GM12873 (cell line): ENCODE results near the gene HELZ.

Experiments used
- TF ChIP-seq, protein P1 (sequence below): IDR thresholded peaks from 2 replicates; pipeline ENCODE4 v1.5.1; 2012; ENCODE audit warnings: low read depth, mild to moderate bottlenecking, moderate library complexity, low read length, control low read depth; ENCODE audit not compliant: insufficient read depth; ENCODE audit errors: missing control alignments

The HELZ gene

DNA sequence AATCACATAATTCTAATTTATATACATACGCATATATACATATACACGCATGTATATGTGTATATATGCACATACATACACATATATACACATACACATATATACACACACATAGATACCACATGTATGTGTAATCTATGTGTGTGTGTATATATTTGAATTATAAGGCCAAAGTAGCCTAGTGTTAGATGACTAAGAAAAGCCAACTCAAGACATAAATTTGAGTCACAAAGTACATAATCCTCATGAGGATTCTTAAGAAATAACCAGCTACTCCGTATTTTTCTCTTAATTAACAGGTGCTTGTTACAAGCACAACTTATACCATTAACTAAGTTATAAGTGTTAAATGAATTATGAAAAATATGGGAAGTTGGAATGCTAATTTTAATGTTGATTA lies 115.7 kb downstream of the HELZ start:
- TF ChIP-seq, protein P1, sequence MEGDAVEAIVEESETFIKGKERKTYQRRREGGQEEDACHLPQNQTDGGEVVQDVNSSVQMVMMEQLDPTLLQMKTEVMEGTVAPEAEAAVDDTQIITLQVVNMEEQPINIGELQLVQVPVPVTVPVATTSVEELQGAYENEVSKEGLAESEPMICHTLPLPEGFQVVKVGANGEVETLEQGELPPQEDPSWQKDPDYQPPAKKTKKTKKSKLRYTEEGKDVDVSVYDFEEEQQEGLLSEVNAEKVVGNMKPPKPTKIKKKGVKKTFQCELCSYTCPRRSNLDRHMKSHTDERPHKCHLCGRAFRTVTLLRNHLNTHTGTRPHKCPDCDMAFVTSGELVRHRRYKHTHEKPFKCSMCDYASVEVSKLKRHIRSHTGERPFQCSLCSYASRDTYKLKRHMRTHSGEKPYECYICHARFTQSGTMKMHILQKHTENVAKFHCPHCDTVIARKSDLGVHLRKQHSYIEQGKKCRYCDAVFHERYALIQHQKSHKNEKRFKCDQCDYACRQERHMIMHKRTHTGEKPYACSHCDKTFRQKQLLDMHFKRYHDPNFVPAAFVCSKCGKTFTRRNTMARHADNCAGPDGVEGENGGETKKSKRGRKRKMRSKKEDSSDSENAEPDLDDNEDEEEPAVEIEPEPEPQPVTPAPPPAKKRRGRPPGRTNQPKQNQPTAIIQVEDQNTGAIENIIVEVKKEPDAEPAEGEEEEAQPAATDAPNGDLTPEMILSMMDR, result no peak

DNA sequence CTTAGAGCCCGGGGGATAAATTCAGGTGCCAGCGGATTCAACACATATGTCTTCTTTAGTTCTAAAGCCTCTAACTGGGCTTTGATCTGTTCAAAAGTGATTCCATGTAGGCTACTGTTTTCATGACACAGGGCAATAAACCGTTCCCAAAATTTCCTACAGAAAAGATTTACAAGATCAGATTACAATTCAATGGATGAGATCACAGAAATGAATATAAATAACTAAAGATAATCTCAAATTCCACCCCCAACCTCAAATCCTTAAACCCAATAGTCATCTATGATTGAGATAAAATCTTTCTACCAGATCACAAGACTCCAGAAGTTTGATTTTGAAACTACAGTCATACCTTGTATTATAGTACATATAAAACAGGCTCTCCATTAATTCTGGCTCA lies 116.3 kb downstream of the HELZ start:
- TF ChIP-seq, protein P1, result no peak

DNA sequence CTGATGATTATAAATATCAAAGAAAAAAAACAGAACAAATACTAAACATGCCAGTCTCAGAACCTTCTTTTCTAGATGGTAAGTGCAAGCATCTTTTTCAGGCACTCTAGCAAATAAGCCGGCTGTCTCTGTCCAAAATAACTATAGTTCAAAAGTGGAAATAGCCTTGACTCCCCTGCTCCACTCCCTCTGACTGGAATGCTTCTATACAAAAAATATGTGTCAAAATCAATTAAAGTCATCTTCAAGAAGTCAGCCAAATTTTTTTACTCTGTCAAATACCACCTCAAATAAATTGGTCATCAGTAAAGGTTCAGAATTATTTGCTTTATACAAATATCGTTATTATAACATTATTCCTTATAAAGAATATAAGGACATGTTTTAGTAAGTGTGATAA lies 117.1 kb downstream of the HELZ start:
- TF ChIP-seq, protein P1, result no peak

DNA sequence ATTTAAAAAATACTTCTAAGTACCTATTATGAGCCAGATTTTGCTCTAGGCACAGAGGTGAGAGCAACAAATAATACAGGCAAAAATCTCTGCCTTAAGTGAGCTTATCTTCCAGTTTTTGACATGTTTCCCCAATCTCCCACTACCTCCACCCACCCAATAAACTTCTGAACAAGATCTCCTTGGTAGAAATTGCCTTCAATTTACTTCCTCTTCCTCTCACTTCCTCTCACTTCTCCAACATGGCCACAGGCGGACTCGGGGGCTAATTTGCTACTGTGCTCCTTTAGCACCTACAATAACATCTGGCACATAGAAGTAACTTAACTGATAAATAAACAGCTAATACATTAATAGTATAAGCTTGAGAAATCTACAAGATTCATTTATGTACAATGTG lies 118.0 kb downstream of the HELZ start:
- TF ChIP-seq, protein P1, result no peak

DNA sequence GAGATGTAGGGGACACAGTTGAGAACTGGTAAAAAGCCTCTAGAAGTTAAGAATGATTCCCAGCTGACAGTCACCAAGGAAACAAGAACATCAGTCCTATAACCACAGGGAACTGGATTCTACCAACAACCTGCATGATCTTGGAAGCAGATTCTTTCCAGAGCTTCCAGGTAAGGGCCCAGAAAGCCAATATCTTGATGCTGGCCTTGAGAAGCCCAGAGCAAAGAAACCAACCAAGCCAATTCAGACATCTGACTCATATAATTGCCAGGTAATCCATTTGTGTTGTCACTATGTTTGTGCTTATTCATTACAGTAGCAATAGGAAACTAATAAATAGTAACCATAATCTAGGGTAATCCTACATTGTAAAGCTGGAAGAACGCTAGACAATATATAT lies 119.1 kb downstream of the HELZ start:
- TF ChIP-seq, protein P1, result no peak

DNA sequence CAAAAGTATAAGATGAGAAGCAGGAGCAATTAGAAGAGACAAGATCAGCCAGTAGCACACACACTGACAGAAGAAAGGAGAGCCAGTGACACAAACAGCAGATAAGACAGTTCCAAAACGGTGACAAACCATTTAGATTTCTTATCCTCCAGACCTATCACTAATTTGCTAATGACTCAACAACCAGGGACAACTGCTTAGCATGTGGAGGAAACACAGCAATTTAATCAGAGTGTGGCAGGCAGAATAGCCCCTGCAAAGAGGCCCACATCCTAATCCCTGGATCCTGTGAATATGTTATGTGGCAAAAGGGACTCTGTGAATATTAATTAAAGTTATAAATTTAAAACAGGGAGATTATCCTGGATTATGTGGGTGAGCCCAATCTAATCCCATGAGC lies 119.6 kb downstream of the HELZ start:
- TF ChIP-seq, protein P1, result no peak

DNA sequence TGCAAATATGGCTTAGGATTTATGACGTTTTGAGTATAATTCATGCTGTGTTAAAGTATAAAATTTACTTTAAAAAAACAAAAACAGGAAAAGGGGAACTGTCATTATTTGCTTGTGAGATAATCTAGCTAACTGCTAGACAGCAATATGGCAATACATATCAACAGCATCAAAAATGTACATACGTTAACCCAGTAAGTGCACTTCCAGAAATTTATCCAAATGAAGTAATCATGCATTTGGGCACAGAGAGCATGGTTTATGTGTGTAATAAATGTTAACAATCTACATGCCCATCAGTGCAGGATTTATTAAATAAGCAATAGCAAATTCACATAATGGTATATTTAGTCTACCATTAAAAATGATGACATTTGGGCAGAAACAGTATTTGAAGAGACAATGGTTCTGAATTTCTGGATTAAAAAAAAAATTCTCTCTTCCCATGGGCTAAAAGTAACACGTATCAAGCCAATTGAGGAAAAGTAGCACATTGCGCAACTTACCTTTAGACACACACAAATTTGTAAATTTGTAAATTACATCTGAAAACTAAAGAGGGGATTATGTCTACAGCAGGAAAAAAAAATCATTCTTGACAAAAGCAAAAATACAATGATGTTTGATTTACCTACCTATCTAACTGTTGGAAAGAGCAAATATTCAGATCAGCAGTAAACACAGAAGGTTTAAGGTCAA lies 120.4 kb downstream of the HELZ start:
- TF ChIP-seq, protein P1, result no peak
